Measurements from ENCODE around the gene MPRIP. TPM values are rescaled to one million over a fixed set of nuclear protein-coding genes. Genes with fewer than 3 reads are reported as not detected.
A peak's percentile ranks its signal among the peaks of the same experiment; 100 is the strongest.

Gene MPRIP
- total and polyA plus RNA-seq, 2 experiments from 2014 or later = 80.4 to 172 TPM

GRCh38 chr17:17073030-17073564, 30.8 kb downstream of the MPRIP start:
- Histone ChIP-seq H3K4me1 (ENCODE audit: low read depth) (peaks cover 13% of the 10 kb centered on the region), H3K27ac (no peak overlapping the region), H3K27me3 (no peaks in the 10 kb centered on the region), H3K4me3 (no peak overlapping the region), H3K9me3 (ENCODE audit: low read depth) (no peaks in the 10 kb centered on the region), H3K36me3 (peaks cover 4% of the 10 kb centered on the region)
- DNase-seq (ENCODE audit: low read depth in 1 of 2, low spot score in 1 of 2) = no peak
- no peak for TF ChIP-seq CTCF (IDR thresholded peaks at IDR 0.05; ENCODE audit: low read depth, low read length)

GRCh38 chr17:17073581-17074403, 31.5 kb downstream of the MPRIP start:
- Histone ChIP-seq H3K27me3 (no peaks in the 10 kb centered on the region), H3K4me3 (no peak overlapping the region), H3K9me3 (ENCODE audit: low read depth) (no peaks in the 10 kb centered on the region), H3K4me1 (ENCODE audit: low read depth) (peaks cover 20% of the 10 kb centered on the region), H3K27ac (no peak overlapping the region), H3K36me3 (peaks cover 6% of the 10 kb centered on the region)
- DNase-seq (ENCODE audit: low read depth in 1 of 2, low spot score in 1 of 2) = no peak
- TF ChIP-seq CTCF (IDR thresholded peaks at IDR 0.05; ENCODE audit: low read depth, low read length) = no peak

GRCh38 chr17:17075125-17075781, 33.0 kb downstream of the MPRIP start:
- H3K27ac ChIP-seq = peak overlapping the region; percentile 76
- DNase-seq (ENCODE audit: low read depth in 1 of 2, low spot score in 1 of 2) = peak; percentile 46 to 73
- H3K9me3 ChIP-seq (ENCODE audit: low read depth) = no peaks in the 10 kb centered on the region
- H3K4me1 ChIP-seq (ENCODE audit: low read depth) = peaks cover 35% of the 10 kb centered on the region
- H3K4me3 ChIP-seq = no peak overlapping the region
- H3K27me3 ChIP-seq = no peaks in the 10 kb centered on the region
- H3K36me3 ChIP-seq = peaks cover 6% of the 10 kb centered on the region
- TF ChIP-seq CTCF (IDR thresholded peaks at IDR 0.05; ENCODE audit: low read depth, low read length) = no peak

- no peaks in the 10 kb centered on the region for H3K27me3 ChIP-seq
- H3K4me3 ChIP-seq = no peak overlapping the region
- H3K36me3 ChIP-seq = peaks cover 6% of the 10 kb centered on the region
- H3K27ac ChIP-seq = no peak overlapping the region
- no peak for TF ChIP-seq CTCF (IDR thresholded peaks at IDR 0.05; ENCODE audit: low read depth, low read length)
- H3K9me3 ChIP-seq (ENCODE audit: low read depth) = no peaks in the 10 kb centered on the region
- DNase-seq (ENCODE audit: low read depth in 1 of 2, low spot score in 1 of 2) = no peak
- peaks cover 35% of the 10 kb centered on the region for H3K4me1 ChIP-seq (ENCODE audit: low read depth)
Measured at GRCh38 chr17:17076066-17076465, 33.8 kb downstream of the MPRIP start.

GRCh38 chr17:17077101-17077500, 34.8 kb downstream of the MPRIP start:
- no peak for DNase-seq (ENCODE audit: low read depth in 1 of 2, low spot score in 1 of 2)
- peaks cover 6% of the 10 kb centered on the region for H3K36me3 ChIP-seq
- no peak for TF ChIP-seq CTCF (IDR thresholded peaks at IDR 0.05; ENCODE audit: low read depth, low read length)
- no peaks in the 10 kb centered on the region for H3K27me3 ChIP-seq
- H3K9me3 ChIP-seq (ENCODE audit: low read depth) = no peaks in the 10 kb centered on the region
- H3K4me3 ChIP-seq = no peak overlapping the region
- H3K27ac ChIP-seq = no peak overlapping the region
- peaks cover 35% of the 10 kb centered on the region for H3K4me1 ChIP-seq (ENCODE audit: low read depth)
